ENCODE data around the gene SNX30. TPM values are rescaled to one million over a fixed set of nuclear protein-coding genes. Genes with fewer than 3 reads are reported as not detected.

Gene SNX30
- total and polyA plus RNA-seq, 2 experiments from 2014 or later, result 8.5 to 26.7 TPM

DNA sequence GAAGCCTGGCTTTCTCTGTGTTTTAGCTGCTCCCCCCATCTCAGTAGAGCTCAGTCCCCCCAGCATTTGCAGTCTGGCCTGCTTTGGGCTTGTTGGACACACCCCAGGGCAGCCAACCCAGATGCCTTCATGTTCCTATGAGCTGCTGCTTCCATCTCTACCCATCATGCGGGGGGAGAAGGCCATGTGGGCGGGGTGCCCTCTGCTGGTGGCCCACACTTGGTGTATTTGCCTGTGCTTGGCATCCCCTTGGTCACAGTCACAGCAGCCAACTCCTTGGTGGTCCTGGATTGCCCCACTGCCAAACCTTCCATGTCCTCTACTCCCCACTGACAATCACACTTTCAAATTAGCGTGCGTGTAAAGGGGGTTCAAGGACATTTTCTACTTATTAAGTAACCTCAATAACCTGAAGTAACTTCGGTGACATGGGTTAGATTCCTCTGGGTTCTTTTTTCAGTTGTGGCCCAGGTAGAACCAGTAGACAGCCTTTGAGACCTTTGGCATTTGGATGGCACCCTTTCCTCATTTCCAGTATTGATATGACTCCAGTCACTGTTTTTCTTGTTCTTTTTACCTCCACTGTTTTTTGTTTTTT, 42.8 kb downstream of the SNX30 start:
- Histone ChIP-seq H3K27me3 (replicated peaks; ENCODE audit: insufficient read depth) (no peaks in the 10 kb centered on the region), H4K20me1 (ENCODE audit: insufficient read depth) (no peaks in the 10 kb centered on the region; the same call in 1 of the 2 replicates), H3K9ac (no peak overlapping the region), H3F3A (ENCODE audit: insufficient read depth) (peaks cover 23% of the 10 kb centered on the region), H3K9me3 (ENCODE audit: low read depth) (no peaks in the 10 kb centered on the region), H3K36me3 (ENCODE audit: low read depth) (no peaks in the 10 kb centered on the region), H3K4me2 (ENCODE audit: unreplicated experiment) (no peak overlapping the region), H3K4me3 (no peak overlapping the region), H3K79me2 (ENCODE audit: insufficient read depth) (peaks cover 96% of the 10 kb centered on the region), H3K9me2 (ENCODE audit: insufficient read depth) (no peaks in the 10 kb centered on the region), H2AFZ (0 out of 2 replicates have a peak overlapping the region, but pooled peaks have one; percentile 0), H3K27ac (no peak overlapping the region), H3K4me1 (ENCODE audit: insufficient read depth) (peaks cover 40% of the 10 kb centered on the region)
- peak; percentile 80 for DNase-seq
- no peak for TF ChIP-seq EZH2 (IDR thresholded peaks at IDR 0.05; ENCODE audit: insufficient read depth, poor library complexity, severe bottlenecking)
- no peak for TF ChIP-seq EZH2phosphoT487 (IDR thresholded peaks at IDR 0.05; ENCODE audit: insufficient read depth, low read depth)
- 48 to 53% methylated on average over 5 of the region's 5 CpGs for WGBS, 2 experiments (ENCODE audit: low coverage in 1 of 2, low lambda C conversion rate in 2 of 2, missing lambda C conversion rate in 2 of 2)
- in situ Hi-C loops (cut with MboI), result no loop called here

- peaks cover 14% of the 10 kb centered on the region for H3F3A ChIP-seq (ENCODE audit: insufficient read depth)
- in situ Hi-C loops (cut with MboI), result no loop called here
- DNase-seq, result no peak
These were observed 44.2 kb downstream of the SNX30 start for GRCh38 chr9:112794731-112795130.

GRCh38 chr9:112795921-112796320, 45.4 kb downstream of the SNX30 start:
- H3K9ac ChIP-seq, result no peak overlapping the region
- WGBS, 2 experiments (ENCODE audit: low coverage in 1 of 2, low lambda C conversion rate in 2 of 2, missing lambda C conversion rate in 2 of 2), result 60 to 64% methylated on average over 4 of the region's 4 CpGs
- H3K79me2 ChIP-seq (ENCODE audit: insufficient read depth), result peaks cover 70% of the 10 kb centered on the region
- no peaks in the 10 kb centered on the region for H3K9me2 ChIP-seq (ENCODE audit: insufficient read depth)
- H3F3A ChIP-seq (ENCODE audit: insufficient read depth), result peaks cover 2% of the 10 kb centered on the region; the same call in 1 of the 2 replicates
- no peak for TF ChIP-seq EZH2phosphoT487 (IDR thresholded peaks at IDR 0.05; ENCODE audit: insufficient read depth, low read depth)
- TF ChIP-seq EZH2 (IDR thresholded peaks at IDR 0.05; ENCODE audit: insufficient read depth, poor library complexity, severe bottlenecking), result no peak
- no peak overlapping the region for H3K27ac ChIP-seq
- H2AFZ ChIP-seq, result no peak overlapping the region
- H3K9me3 ChIP-seq (ENCODE audit: low read depth), result no peaks in the 10 kb centered on the region
- no peaks in the 10 kb centered on the region for H3K27me3 ChIP-seq (replicated peaks; ENCODE audit: insufficient read depth)
- no peak overlapping the region for H3K4me2 ChIP-seq (ENCODE audit: unreplicated experiment)
- no peaks in the 10 kb centered on the region; the same call in 1 of the 2 replicates for H4K20me1 ChIP-seq (ENCODE audit: insufficient read depth)
- no peaks in the 10 kb centered on the region for H3K36me3 ChIP-seq (ENCODE audit: low read depth)
- H3K4me1 ChIP-seq (ENCODE audit: insufficient read depth), result peaks cover 14% of the 10 kb centered on the region; the same call in 1 of the 2 replicates
- no peak for DNase-seq
- no peak overlapping the region for H3K4me3 ChIP-seq
- in situ Hi-C loops (cut with MboI), result no loop called here

More at GRCh38 chr9:112794731-112795130, 44.2 kb downstream of the SNX30 start:
- no peaks in the 10 kb centered on the region; the same call in 1 of the 2 replicates for H4K20me1 ChIP-seq (ENCODE audit: insufficient read depth)
- no peak overlapping the region for H2AFZ ChIP-seq
- H3K4me2 ChIP-seq (ENCODE audit: unreplicated experiment), result no peak overlapping the region
- no peaks in the 10 kb centered on the region for H3K9me3 ChIP-seq (ENCODE audit: low read depth)
- peaks cover 26% of the 10 kb centered on the region for H3K4me1 ChIP-seq (ENCODE audit: insufficient read depth)
- H3K27ac ChIP-seq, result no peak overlapping the region
- no peaks in the 10 kb centered on the region for H3K9me2 ChIP-seq (ENCODE audit: insufficient read depth)
- H3K27me3 ChIP-seq (replicated peaks; ENCODE audit: insufficient read depth), result no peaks in the 10 kb centered on the region
- peaks cover 82% of the 10 kb centered on the region for H3K79me2 ChIP-seq (ENCODE audit: insufficient read depth)
- H3K4me3 ChIP-seq, result no peak overlapping the region
- TF ChIP-seq EZH2 (IDR thresholded peaks at IDR 0.05; ENCODE audit: insufficient read depth, poor library complexity, severe bottlenecking), result no peak
- no peak for TF ChIP-seq EZH2phosphoT487 (IDR thresholded peaks at IDR 0.05; ENCODE audit: insufficient read depth, low read depth)
- H3K9ac ChIP-seq, result no peak overlapping the region
- no peaks in the 10 kb centered on the region for H3K36me3 ChIP-seq (ENCODE audit: low read depth)

GRCh38 chr9:112796485-112796884, 45.9 kb downstream of the SNX30 start:
- WGBS, 2 experiments (ENCODE audit: low coverage in 1 of 2, low lambda C conversion rate in 2 of 2, missing lambda C conversion rate in 2 of 2), result 83 to 84% methylated on average over 8 of the region's 8 CpGs
- H3K9ac ChIP-seq, result no peak overlapping the region
- no peak overlapping the region for H2AFZ ChIP-seq
- no peak overlapping the region for H3K4me3 ChIP-seq
- in situ Hi-C loops (cut with MboI), result no loop called here
- no peak overlapping the region for H3K27ac ChIP-seq
- H3K79me2 ChIP-seq (ENCODE audit: insufficient read depth), result peaks cover 64% of the 10 kb centered on the region
- H4K20me1 ChIP-seq (ENCODE audit: insufficient read depth), result no peaks in the 10 kb centered on the region; the same call in 1 of the 2 replicates
- no peaks in the 10 kb centered on the region for H3K9me3 ChIP-seq (ENCODE audit: low read depth)
- no peaks in the 10 kb centered on the region for H3K9me2 ChIP-seq (ENCODE audit: insufficient read depth)
- H3K4me2 ChIP-seq (ENCODE audit: unreplicated experiment), result no peak overlapping the region
- H3F3A ChIP-seq (ENCODE audit: insufficient read depth), result no peaks in the 10 kb centered on the region
- no peak for DNase-seq
- TF ChIP-seq EZH2 (IDR thresholded peaks at IDR 0.05; ENCODE audit: insufficient read depth, poor library complexity, severe bottlenecking) (no peak), EZH2phosphoT487 (IDR thresholded peaks at IDR 0.05; ENCODE audit: insufficient read depth, low read depth) (no peak)
- 0 out of 2 replicates have a peak, but pooled peaks cover 12% of the 10 kb centered on the region for H3K4me1 ChIP-seq (ENCODE audit: insufficient read depth)
- H3K27me3 ChIP-seq (replicated peaks; ENCODE audit: insufficient read depth), result no peaks in the 10 kb centered on the region
- no peaks in the 10 kb centered on the region for H3K36me3 ChIP-seq (ENCODE audit: low read depth)
